Fibroblast of gingiva (primary cell): ENCODE data around the gene PCDHA6.
"Not testable (repeated sequence)": the region's sequence is repeated elsewhere in the genome, so short reads cannot be mapped to it uniquely, and the experiment has no call there.

Experiments used
- DNase-seq: peaks from one replicate; pipeline ENCODE4 v3.0.0-alpha.2; 2011; ENCODE audit warnings: low read depth

The PCDHA6 gene

GRCh38 chr5:140827704-140828361 lies at the start of gene PCDHA6:
TSS of gene PCDHA6 (plus strand) at chr5:140827960. CDS start at chr5:140828092, 132 bp downstream.
- no peak for DNase-seq

GRCh38 chr5:140780512-140780911 lies 47.2 kb upstream of the PCDHA6 start:
- no peak for DNase-seq

DNA sequence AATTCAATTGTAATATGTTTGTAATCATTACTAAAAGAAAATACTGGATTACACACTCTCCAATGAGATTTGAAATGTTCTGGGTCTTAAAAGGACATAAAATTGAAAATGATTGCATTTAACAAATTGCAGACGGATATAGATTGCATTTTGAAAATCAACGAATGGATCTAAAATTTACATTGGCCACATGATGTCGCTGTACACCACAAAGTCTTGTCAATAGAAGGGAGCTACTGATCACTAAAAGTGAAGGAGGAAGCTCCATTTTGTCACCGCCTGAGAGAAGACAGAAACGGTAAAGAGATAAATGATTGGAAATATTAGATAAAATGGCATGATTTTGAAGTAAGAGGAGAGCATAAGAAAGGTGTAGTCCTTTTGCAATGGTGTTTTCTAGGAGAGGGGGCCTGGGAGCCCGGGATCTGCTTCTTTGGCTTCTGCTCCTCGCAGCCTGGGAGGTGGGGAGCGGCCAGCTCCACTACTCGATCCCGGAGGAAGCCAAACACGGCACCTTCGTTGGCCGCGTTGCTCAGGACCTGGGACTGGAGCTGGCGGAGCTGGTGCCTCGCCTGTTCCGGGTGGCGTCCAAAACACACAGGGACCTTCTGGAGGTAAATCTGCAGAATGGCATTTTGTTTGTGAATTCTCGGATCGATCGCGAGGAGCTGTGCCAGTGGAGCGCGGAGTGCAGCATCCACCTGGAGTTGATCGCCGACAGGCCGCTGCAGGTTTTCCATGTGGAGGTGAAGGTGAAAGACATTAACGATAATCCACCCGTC lies 41.7 kb upstream of the PCDHA6 start, which contains the start of gene PCDHA1:
PCDHA1 (plus strand) TSS at position 236 of the 782 bp plus-strand sequence.
- no peak for DNase-seq

DNA sequence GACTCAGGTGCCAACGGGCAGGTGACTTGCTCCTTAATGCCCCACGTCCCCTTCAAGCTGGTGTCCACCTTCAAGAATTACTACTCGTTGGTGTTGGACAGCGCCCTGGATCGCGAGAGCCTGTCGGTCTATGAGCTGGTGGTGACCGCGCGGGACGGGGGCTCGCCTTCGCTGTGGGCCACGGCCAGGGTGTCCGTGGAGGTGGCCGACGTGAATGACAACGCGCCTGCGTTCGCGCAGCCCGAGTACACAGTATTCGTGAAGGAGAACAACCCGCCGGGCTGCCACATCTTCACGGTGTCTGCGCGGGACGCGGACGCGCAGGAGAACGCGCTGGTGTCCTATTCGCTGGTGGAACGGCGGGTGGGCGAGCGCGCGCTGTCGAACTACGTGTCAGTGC lies 40.3 kb upstream of the PCDHA6 start:
- not testable (repeated sequence) for DNase-seq

- DNase-seq: not testable (repeated sequence)
Observed at GRCh38 chr5:140787849-140788504, 39.8 kb upstream of the PCDHA6 start.

DNA sequence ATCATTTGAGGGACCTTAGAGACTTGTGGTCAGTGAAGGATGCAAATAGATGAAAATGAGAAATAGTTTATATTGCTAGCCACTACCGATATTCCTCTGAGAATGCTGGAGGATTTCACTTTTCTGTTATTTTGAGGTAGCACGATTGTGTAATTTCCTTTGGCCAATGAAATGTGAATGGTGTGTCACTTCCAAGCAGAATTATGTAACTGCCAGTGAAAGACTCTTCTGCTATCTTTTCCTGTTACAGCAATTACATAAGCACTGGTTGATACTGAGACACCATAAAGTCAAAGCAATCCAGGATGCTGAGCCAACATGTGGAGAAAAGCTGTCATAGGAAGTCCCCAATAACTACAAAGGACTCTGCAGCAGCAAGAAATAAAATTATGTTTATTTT lies 36.7 kb upstream of the PCDHA6 start:
- no peak for DNase-seq

- DNase-seq: no peak
Observed at GRCh38 chr5:140794595-140795258, 33.0 kb upstream of the PCDHA6 start, which contains the start of gene PCDHA2. TSS of gene PCDHA2 (plus strand) at chr5:140794852.

DNA sequence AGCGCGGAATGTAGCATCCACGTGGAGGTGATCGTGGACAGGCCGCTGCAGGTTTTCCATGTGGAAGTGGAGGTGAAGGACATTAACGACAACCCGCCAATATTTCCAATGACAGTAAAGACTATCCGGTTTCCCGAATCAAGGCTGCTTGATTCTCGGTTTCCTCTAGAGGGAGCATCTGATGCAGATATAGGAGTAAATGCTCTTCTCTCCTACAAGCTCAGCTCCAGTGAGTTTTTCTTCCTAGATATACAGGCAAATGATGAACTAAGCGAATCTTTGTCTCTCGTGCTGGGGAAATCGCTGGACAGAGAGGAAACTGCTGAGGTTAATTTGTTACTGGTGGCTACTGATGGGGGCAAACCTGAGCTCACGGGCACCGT lies 32.5 kb upstream of the PCDHA6 start:
- no peak for DNase-seq

DNA sequence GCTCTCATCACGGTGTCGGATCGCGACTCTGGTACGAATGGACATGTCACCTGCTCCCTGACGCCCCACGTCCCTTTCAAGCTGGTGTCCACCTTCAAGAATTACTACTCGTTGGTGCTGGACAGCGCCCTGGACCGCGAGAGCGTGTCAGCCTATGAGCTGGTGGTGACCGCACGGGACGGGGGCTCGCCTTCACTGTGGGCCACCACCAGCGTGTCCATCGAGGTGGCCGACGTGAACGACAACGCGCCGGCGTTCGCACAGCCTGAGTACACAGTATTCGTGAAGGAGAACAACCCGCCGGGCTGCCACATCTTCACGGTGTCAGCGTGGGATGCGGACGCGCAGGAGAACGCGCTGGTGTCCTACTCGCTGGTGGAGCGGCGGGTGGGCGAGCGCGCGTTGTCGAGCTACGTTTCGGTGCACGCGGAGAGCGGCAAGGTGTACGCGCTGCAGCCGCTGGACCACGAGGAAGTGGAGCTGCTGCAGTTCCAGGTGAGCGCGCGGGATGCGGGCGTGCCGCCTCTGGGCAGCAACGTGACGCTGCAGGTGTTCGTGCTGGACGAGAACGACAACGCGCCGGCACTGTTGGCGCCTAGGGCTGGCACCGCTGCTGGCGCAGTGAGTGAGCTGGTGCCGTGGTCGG lies 31.6 kb upstream of the PCDHA6 start:
- not testable (repeated sequence) for DNase-seq

DNA sequence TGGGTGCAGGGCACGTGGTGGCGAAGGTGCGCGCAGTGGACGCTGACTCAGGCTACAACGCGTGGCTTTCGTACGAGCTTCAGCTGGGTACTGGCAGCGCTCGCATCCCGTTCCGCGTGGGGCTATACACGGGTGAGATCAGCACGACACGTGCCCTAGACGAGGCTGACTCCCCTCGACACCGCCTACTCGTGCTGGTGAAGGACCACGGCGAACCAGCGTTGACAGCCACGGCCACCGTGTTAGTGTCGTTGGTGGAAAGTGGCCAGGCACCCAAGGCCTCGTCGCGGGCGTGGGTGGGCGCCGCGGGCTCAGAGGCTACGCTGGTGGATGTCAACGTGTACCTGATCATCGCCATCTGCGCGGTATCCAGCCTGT lies 31.1 kb upstream of the PCDHA6 start:
- no peak for DNase-seq

GRCh38 chr5:140800816-140801493 lies 26.8 kb upstream of the PCDHA6 start, which contains the start of gene PCDHA3:
TSS of gene PCDHA3 (plus strand) at chr5:140801057.
- DNase-seq: no peak

- DNase-seq: no peak
Observed at GRCh38 chr5:140801494-140801841, 26.3 kb upstream of the PCDHA6 start.

DNA sequence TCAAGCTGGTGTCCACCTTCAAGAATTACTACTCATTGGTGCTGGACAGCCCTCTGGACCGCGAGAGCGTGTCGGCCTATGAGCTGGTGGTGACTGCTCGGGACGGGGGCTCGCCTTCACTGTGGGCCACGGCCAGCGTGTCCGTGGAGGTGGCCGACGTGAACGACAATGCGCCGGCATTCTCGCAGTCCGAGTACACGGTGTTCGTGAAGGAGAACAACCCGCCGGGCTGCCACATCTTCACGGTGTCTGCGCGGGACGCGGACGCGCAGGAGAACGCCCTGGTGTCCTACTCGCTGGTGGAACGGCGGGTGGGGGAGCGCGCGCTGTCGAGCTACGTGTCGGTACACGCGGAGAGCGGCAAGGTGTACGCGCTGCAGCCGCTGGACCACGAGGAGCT lies 25.4 kb upstream of the PCDHA6 start:
- not testable (repeated sequence) for DNase-seq

- no peak for DNase-seq
Observed at GRCh38 chr5:140802781-140803271, 24.9 kb upstream of the PCDHA6 start.

- no peak for DNase-seq
Observed at GRCh38 chr5:140806834-140807775, 20.7 kb upstream of the PCDHA6 start, which contains the start of gene PCDHA4. TSS of gene PCDHA4 (plus strand) at chr5:140807068.

- DNase-seq: not testable (repeated sequence)
Observed at GRCh38 chr5:140808241-140808888, 19.4 kb upstream of the PCDHA6 start.

- DNase-seq: no peak
Observed at GRCh38 chr5:140808889-140809291, 18.9 kb upstream of the PCDHA6 start.

DNA sequence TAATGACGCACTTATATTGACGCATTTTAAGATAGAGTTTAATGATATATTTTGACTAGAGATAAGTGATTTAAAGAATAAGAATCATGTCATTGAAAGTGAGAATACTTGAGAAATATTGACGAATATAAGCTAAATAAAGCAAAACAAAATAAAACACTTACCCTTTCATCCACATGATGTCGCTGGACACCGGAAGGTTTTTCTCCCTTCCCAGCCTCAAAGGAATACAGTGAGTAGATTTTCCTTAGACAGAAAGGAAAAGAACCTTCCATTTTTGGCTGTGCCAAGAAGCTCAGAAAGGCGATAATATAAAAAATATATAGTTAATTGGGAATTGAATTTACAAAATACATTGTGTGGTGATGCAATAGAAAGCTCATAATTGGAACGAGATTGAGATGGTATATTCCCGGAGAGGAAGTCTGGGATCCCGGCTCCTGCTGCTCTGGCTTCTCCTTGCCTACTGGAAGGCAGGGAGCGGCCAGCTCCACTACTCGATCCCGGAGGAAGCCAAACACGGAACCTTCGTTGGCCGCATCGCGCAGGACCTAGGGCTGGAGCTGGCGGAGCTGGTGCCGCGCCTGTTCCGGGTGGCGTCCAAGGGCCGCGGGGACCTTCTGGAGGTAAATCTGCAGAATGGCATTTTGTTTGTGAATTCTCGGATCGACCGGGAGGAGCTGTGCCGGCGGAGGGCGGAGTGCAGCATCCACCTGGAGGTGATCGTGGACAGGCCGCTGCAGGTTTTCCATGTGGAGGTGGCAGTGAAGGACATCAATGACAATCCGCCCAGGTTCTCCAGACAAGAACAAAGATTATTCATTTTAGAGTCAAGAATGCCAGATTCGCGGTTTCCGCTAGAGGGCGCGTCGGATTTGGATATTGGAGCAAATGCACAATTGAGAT lies 6.1 kb upstream of the PCDHA6 start, which contains the start of gene PCDHA5:
PCDHA5 (plus strand) TSS at position 239 of the 906 bp plus-strand sequence.
- DNase-seq: no peak
